Measurements from ENCODE around the gene ISLR2.

ISLR2 gene

GRCh38 chr15:74172701-74173379, 42.5 kb downstream of the ISLR2 start (continued):
- TF ChIP-seq ZXDB (tag by site-specific recombination; IDR thresholded peaks at IDR 0.05): no peak
- TF ChIP-seq KLF9 (tag by site-specific recombination; IDR thresholded peaks at IDR 0.05; ENCODE audit: low read depth): no peak
- TF ChIP-seq GLIS2 (tag by site-specific recombination; IDR thresholded peaks at IDR 0.05): no peak
- TF ChIP-seq ZIC2 (tag by site-specific recombination; IDR thresholded peaks at IDR 0.05): peak; percentile 26; the same call in 1 of the 2 replicates
- TF ChIP-seq ZBTB48 (tag by site-specific recombination; IDR thresholded peaks at IDR 0.05): 0 out of 2 replicates have a peak, but pooled peaks have one; percentile 13
- no peak for TF ChIP-seq ZNF350 (tag by site-specific recombination; IDR thresholded peaks at IDR 0.05)
- TF ChIP-seq ZNF660 (tag by site-specific recombination; IDR thresholded peaks at IDR 0.05): no peak
- no peak for TF ChIP-seq ZNF10 (tag by site-specific recombination; IDR thresholded peaks at IDR 0.05)
- TF ChIP-seq ZNF133 (tag by site-specific recombination; IDR thresholded peaks at IDR 0.05): no peak

- H3K4me3 ChIP-seq (ENCODE audit: low read depth, low read length): no peak within 1 kb of the TSS
- ChIA-PET POLR2A (interaction anchor here (1.3 to 2.8 kb wide), 2 partner anchors 17 to 23 kb away, joined by 3 to 9 read pairs; no protein-coding TSS in a partner anchor), CTCF (interaction anchor here (0.6 to 1.0 kb wide), 3 partner anchors 88 to 135 kb away, joined by 3 read pairs; no protein-coding TSS in a partner anchor)
- H3K36me3 ChIP-seq (ENCODE audit: control insufficient read depth in 2 of 2, insufficient read depth in 1 of 2, low read length in 2 of 2): no peaks in the 10 kb centered on the region
- H3K4me1 ChIP-seq (ENCODE audit: control insufficient read depth, insufficient read depth, low read length): peaks cover 21% of the 10 kb centered on the region
- H3K9me3 ChIP-seq (ENCODE audit: control insufficient read depth, insufficient read depth, low read depth, low read length): no peaks in the 10 kb centered on the region
- H3K27ac ChIP-seq (ENCODE audit: extremely low read depth, low read depth, low read length): no peak within 1 kb of the TSS; the same call in 1 of the 2 replicates
- TF ChIP-seq EGR2 (tag by site-specific recombination; IDR thresholded peaks at IDR 0.05; ENCODE audit: low read depth): peak; percentile 65
- no peak for TF ChIP-seq ZNF26 (tag by site-specific recombination; IDR thresholded peaks at IDR 0.05)
- peak; percentile 55; the same call in 1 of the 2 replicates for TF ChIP-seq ZSCAN4 (tag by site-specific recombination; IDR thresholded peaks at IDR 0.05)
- no peak for TF ChIP-seq TSHZ1 (tag by site-specific recombination; IDR thresholded peaks at IDR 0.05; ENCODE audit: borderline replicate concordance)
- no peak for TF ChIP-seq ZBTB11 (tag by site-specific recombination; conservative IDR thresholded peaks at IDR 0.05; ENCODE audit: low read depth)
- TF ChIP-seq ZFP69B (tag by site-specific recombination; IDR thresholded peaks at IDR 0.05): 0 out of 2 replicates have a peak, but pooled peaks have one; percentile 45
- no peak for TF ChIP-seq ZNF391 (tag by site-specific recombination; IDR thresholded peaks at IDR 0.05; ENCODE audit: borderline replicate concordance, low read depth)
- no peak for TF ChIP-seq ZNF645 (tag by site-specific recombination; IDR thresholded peaks at IDR 0.05)
- TF ChIP-seq ZNF776 (tag by site-specific recombination; IDR thresholded peaks at IDR 0.05; ENCODE audit: borderline replicate concordance): 0 out of 2 replicates have a peak, but pooled peaks have one; percentile 43
- TF ChIP-seq SCRT2 (tag by site-specific recombination; IDR thresholded peaks at IDR 0.05): peak; percentile 78
- no peak for TF ChIP-seq ZNF513 (tag by site-specific recombination; IDR thresholded peaks at IDR 0.05)
- no peak for TF ChIP-seq ZNF423 (tag by site-specific recombination; IDR thresholded peaks at IDR 0.05)
Observed at GRCh38 chr15:74173380-74174218, 43.2 kb downstream of the ISLR2 start, which contains the start of gene ISLR. ISLR (plus strand) TSS chr15:74173710; CDS start chr15:74174859, 1,149 bp downstream.

Data from HEK293 (cell line).